Measurements from ENCODE around the gene NR2E1. TPM values are rescaled to one million over a fixed set of nuclear protein-coding genes. Genes with fewer than 3 reads are reported as not detected.
A peak's percentile ranks its signal among the peaks of the same experiment; 100 is the strongest.

NR2E1 gene
- total and polyA plus RNA-seq, 10 of the 15 experiments (the other 5 are each of a cell fraction or from before 2014, with no cell fraction given) = not detected

DNA sequence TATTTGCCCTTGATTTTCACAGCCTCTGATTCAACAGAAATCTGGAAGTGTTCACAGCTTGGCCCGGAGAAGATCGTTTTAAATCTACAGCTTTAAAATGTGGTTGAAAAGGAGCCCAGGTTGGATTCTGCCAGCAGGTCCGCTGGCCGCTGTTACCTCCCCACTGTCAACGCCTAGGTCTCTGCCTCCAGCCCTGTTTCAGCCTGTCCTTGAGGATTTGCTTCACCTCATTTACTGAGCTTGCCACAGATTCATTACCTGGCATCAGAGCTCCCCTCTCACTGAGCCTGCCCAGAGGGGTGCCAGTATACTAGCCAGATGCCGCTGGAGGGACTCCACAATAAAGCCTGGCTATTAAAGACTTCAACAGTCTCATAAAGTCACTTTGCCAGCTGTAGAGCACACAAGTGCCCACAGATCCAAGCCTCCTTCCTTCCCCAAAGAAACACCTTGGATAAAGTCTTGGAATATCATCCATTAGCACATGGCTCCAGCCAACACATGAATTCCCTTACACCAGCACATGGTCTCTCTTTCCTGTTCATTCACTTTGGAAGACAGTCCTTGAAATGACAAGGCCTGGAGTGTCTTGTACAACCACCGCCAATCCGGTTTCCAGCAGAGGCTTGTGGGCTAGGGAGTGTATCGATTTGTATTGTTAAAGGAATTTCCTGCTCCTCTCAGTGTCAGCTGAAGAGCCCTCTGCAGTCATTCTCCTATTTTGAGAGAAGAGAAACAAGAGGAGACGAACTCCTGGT, 9.5 kb upstream of the NR2E1 start (continued):
- TF ChIP-seq, protein P1, sequence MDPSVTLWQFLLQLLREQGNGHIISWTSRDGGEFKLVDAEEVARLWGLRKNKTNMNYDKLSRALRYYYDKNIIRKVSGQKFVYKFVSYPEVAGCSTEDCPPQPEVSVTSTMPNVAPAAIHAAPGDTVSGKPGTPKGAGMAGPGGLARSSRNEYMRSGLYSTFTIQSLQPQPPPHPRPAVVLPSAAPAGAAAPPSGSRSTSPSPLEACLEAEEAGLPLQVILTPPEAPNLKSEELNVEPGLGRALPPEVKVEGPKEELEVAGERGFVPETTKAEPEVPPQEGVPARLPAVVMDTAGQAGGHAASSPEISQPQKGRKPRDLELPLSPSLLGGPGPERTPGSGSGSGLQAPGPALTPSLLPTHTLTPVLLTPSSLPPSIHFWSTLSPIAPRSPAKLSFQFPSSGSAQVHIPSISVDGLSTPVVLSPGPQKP (IDR thresholded peaks at IDR 0.05; ENCODE audit: low read depth, low read length) = no peak
- TF ChIP-seq, protein P2, sequence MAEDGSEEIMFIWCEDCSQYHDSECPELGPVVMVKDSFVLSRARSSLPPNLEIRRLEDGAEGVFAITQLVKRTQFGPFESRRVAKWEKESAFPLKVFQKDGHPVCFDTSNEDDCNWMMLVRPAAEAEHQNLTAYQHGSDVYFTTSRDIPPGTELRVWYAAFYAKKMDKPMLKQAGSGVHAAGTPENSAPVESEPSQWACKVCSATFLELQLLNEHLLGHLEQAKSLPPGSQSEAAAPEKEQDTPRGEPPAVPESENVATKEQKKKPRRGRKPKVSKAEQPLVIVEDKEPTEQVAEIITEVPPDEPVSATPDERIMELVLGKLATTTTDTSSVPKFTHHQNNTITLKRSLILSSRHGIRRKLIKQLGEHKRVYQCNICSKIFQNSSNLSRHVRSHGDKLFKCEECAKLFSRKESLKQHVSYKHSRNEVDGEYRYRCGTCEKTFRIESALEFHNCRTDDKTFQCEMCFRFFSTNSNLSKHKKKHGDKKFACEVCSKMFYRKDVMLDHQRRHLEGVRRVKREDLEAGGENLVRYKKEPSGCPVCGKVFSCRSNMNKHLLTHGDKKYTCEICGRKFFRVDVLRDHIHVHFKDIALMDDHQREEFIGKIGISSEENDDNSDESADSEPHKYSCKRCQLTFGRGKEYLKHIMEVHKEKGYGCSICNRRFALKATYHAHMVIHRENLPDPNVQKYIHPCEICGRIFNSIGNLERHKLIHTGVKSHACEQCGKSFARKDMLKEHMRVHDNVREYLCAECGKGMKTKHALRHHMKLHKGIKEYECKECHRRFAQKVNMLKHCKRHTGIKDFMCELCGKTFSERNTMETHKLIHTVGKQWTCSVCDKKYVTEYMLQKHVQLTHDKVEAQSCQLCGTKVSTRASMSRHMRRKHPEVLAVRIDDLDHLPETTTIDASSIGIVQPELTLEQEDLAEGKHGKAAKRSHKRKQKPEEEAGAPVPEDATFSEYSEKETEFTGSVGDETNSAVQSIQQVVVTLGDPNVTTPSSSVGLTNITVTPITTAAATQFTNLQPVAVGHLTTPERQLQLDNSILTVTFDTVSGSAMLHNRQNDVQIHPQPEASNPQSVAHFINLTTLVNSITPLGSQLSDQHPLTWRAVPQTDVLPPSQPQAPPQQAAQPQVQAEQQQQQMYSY (CRISPR knock-in tag; IDR thresholded peaks at IDR 0.05) = no peak
- no peak for TF ChIP-seq FOXK2 (IDR thresholded peaks at IDR 0.05)
- no peak for TF ChIP-seq ESRRA (IDR thresholded peaks at IDR 0.05; ENCODE audit: low read length)
- TF ChIP-seq EZH2 (IDR thresholded peaks at IDR 0.05; ENCODE audit: borderline replicate concordance, control insufficient read depth, low read depth, low read length) = no peak
- no peak for TF ChIP-seq TARDBP (IDR thresholded peaks at IDR 0.05; ENCODE audit: borderline replicate concordance)

DNA sequence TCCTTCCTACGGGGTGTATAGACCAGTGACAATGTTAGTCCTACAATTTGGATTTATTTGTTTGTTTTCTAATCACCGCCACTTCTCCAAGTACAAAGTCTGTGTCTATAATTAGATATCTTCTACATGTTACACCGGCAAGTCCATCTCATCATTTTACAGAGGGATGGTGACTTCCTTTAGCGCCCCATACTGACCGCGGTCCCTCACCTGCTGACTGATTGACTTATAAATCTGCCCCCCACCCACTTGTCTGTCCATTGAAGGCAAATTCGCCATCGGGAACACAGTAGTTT, 8.9 kb upstream of the NR2E1 start:
- ChIA-PET RAD21 (ENCODE audit: unreplicated experiment) (no interaction called here), POLR2A (no interaction called here), SMC1A (ENCODE audit: uncharacterized antibody, unreplicated experiment) (no interaction called here), CTCF (no interaction called here)
- no peak for DNase-seq (ENCODE audit: low read depth, low spot score)
- Histone ChIP-seq H3K9me3 (replicated peaks; ENCODE audit: control insufficient read depth, insufficient read depth, low read length) (no peaks in the 10 kb centered on the region), H3K27me3 (replicated peaks in 1 of 2; ENCODE audit: control insufficient read depth in 2 of 2, insufficient read depth in 2 of 2, low read length in 1 of 2) (peaks cover 12 to 42% of the 10 kb centered on the region in 2 experiments), H2AFZ (ENCODE audit: control insufficient read depth, low read depth, low read length) (no peak overlapping the region), H3K79me2 (ENCODE audit: control insufficient read depth, insufficient read depth, low read length) (no peaks in the 10 kb centered on the region), H3K4me3 (no peak overlapping the region), H3K4me1 (ENCODE audit: control insufficient read depth, insufficient read depth, low read length) (no peaks in the 10 kb centered on the region), H4K20me1 (ENCODE audit: control insufficient read depth, insufficient read depth) (no peaks in the 10 kb centered on the region), H3K9ac (ENCODE audit: control insufficient read depth, insufficient read depth, low read length) (no peak overlapping the region), H3K27ac (ENCODE audit: control insufficient read depth, insufficient read depth) (no peak overlapping the region), H3K4me2 (ENCODE audit: control insufficient read depth, insufficient read depth) (no peak overlapping the region), H3K36me3 (ENCODE audit: control insufficient read depth in 2 of 2, insufficient read depth in 2 of 2, low read length in 1 of 2) (no peaks in the 10 kb centered on the region)
- intact Hi-C loops (cut with micrococcal nuclease; ENCODE audit: unreplicated experiment) = no loop called here
- WGBS (ENCODE audit: insufficient coverage, insufficient replicate concordance, low lambda C conversion rate, missing lambda C conversion rate) = 26% methylated on average over 8 of the region's 8 CpGs
- TF ChIP-seq YY1 (IDR thresholded peaks at IDR 0.05; ENCODE audit: low read depth, low read length) (no peak), ZZZ3 (IDR thresholded peaks at IDR 0.05; ENCODE audit: control insufficient read depth, insufficient read length, low read depth) (no peak), NFYA (IDR thresholded peaks at IDR 0.05; ENCODE audit: borderline replicate concordance, low read depth, low read length) (no peak), EZH2 (IDR thresholded peaks at IDR 0.05; ENCODE audit: borderline replicate concordance, control insufficient read depth, low read depth, low read length) (peak; percentile 20; the same call in 1 of the 2 replicates), ZNF622 (IDR thresholded peaks at IDR 0.05) (no peak), SMAD1 (IDR thresholded peaks at IDR 0.05; ENCODE audit: low read depth, partially characterized antibody) (no peak), HDGF (IDR thresholded peaks at IDR 0.05) (no peak)
- BruUV-seq (replicated peaks) = no TSS peak
- FAIRE-seq = no peak
- in situ Hi-C loops (cut with MboI) = no loop called here
- no peak for ATAC-seq

Measured in GM12878 (cell line).